K562 (cell line): ENCODE data around the gene BTN3A1. TPM values are rescaled to one million over a fixed set of nuclear protein-coding genes. Genes with fewer than 3 reads are reported as not detected.

Source experiments
- ATAC-seq: fragments of 200-7000 bp; cut with Tn5 transposase; 3 replicates; pipeline ENCODE4 v1.9.1; 2020; ENCODE audit warnings: moderate library complexity
- BruUV-seq: library from RNA; stranded (reverse); fragments of 400-500 nt; replicated peaks from 2 replicates; lab custom pipeline; 2021; lab: Mats Ljungman, UMichigan
- CTCF ChIA-PET: fragments of 300-600 bp; formaldehyde crosslinking; extraction: SDS; loops from one replicate; lab custom pipeline; 2021; ENCODE audit warnings: low intra/inter-chr PET ratio; lab: Yijun Ruan, JAX
- POLR2A ChIA-PET: fragments of 300-600, 350-650 bp; sonication (Branson Sonifier 250); formaldehyde crosslinking; extraction: SDS; loops from one replicate; lab custom pipeline; 2021; ENCODE audit warnings: antibody characterized with exemption, inconsistent platforms; lab: Yijun Ruan, JAX
- DNase-seq, 4 experiments: peaks; one replicate each; pipeline versions ENCODE4 v3.0.0 to v3.0.0-alpha.2; 2011 to 2018; ENCODE audit warnings: low spot score in 3 of 4, mixed read lengths in 3 of 4; ENCODE audit errors: extremely low read depth in 1 of 4
- FAIRE-seq: peaks from 2 replicates; lab custom pipeline; 2011; peaks lifted over from hg19 to GRCh38; lab: Jason Lieb, UNC
- H2AFZ ChIP-seq: 2 replicates; pipeline ENCODE4 v1.6.0; 2011; ENCODE audit warnings: low read depth, low read length, control low read depth, inconsistent platforms
- H3K27ac ChIP-seq: fragments of 200-600 bp; 3 replicates; pipeline ENCODE4 v1.8.0; 2011; ENCODE audit warnings: low read depth, mild to moderate bottlenecking, control low read depth, inconsistent platforms, low read length, moderate library complexity, mixed read lengths; ENCODE audit errors: extremely low read depth
- H3K27me3 ChIP-seq, 2 experiments: fragments of 300-600 bp in 1 of 2; 2 replicates in 1 of 2; 3 replicates in 1 of 2; pipeline versions ENCODE4 v1.6.0 to v1.8.0; 2011; ENCODE audit warnings: inconsistent platforms in 2 of 2, low read length in 2 of 2, mild to moderate bottlenecking in 1 of 2, mixed read lengths in 1 of 2, moderate library complexity in 1 of 2; ENCODE audit not compliant: control insufficient read depth in 2 of 2, insufficient read depth in 2 of 2
- H3K36me3 ChIP-seq: fragments of 300-600 bp; 3 replicates; pipeline ENCODE4 v1.8.0; 2011; ENCODE audit warnings: mild to moderate bottlenecking, low read length, inconsistent platforms; ENCODE audit not compliant: control insufficient read depth, insufficient read depth
- H3K4me1 ChIP-seq, 2 experiments: fragments of 200-600 bp in 1 of 2; replicated peaks in 1 of 2; 2 replicates in 1 of 2; 3 replicates in 1 of 2; pipeline versions ENCODE4 v1.5.1 to v1.8.0; 2011; ENCODE audit warnings: inconsistent platforms in 2 of 2, low read length in 2 of 2, mild to moderate bottlenecking in 1 of 2, mixed read lengths in 1 of 2, moderate library complexity in 1 of 2; ENCODE audit not compliant: control insufficient read depth in 2 of 2, insufficient read depth in 2 of 2
- H3K4me2 ChIP-seq: 2 replicates; pipeline ENCODE4 v1.6.1; 2011; ENCODE audit warnings: low read length, control low read depth, inconsistent platforms, mixed read lengths; ENCODE audit not compliant: insufficient read depth
- H3K4me3 ChIP-seq: fragments of 200-600 bp; sonication (generic), shearing (Covaris generic); 2 replicates; pipeline ENCODE4 v1.5.1; 2016; ENCODE audit warnings: control low read depth, inconsistent platforms
- H3K79me2 ChIP-seq: fragments of 200-600 bp; 3 replicates; pipeline ENCODE4 v1.8.0; 2011; ENCODE audit warnings: low read length, inconsistent platforms; ENCODE audit not compliant: control insufficient read depth, insufficient read depth
- H3K9ac ChIP-seq, 2 experiments: 2 replicates each; pipeline versions ENCODE4 v1.6.0 to v1.6.1; 2011; ENCODE audit warnings: low read depth in 2 of 2, low read length in 2 of 2, control low read depth in 1 of 2, inconsistent platforms in 1 of 2, mild to moderate bottlenecking in 1 of 2, mixed read lengths in 1 of 2; ENCODE audit not compliant: insufficient read depth in 1 of 2
- H3K9me1 ChIP-seq: one replicate; pipeline ENCODE4 v1.6.0; 2011; ENCODE audit warnings: inconsistent platforms, mild to moderate bottlenecking, low read length, moderate library complexity; ENCODE audit not compliant: control insufficient read depth, insufficient read depth
- H3K9me3 ChIP-seq: replicated peaks from 2 replicates; pipeline ENCODE4 v1.5.1; 2011; ENCODE audit warnings: low read depth, low read length, inconsistent platforms; ENCODE audit not compliant: control insufficient read depth, insufficient read depth
- H4K20me1 ChIP-seq: replicated peaks from 2 replicates; pipeline ENCODE4 v1.6.1; 2011; ENCODE audit warnings: low read length, inconsistent platforms, mixed read lengths; ENCODE audit not compliant: control insufficient read depth, insufficient read depth
- ADNP ChIP-seq: fragments of 200-800 bp; sonication (Bioruptor generic); IDR thresholded peaks from 2 replicates; pipeline ENCODE4 v1.6.1; 2016; ENCODE audit warnings: missing genetic modification characterization, missing compliant biosample characterization
- ETS2 ChIP-seq: IDR thresholded peaks from 2 replicates; pipeline ENCODE4 v1.6.1; 2016; ENCODE audit warnings: borderline replicate concordance, missing genetic modification characterization, mild to moderate bottlenecking, moderate library complexity, missing compliant biosample characterization; ENCODE audit not compliant: poor library complexity, severe bottlenecking
- ETV6 ChIP-seq, 3 experiments: fragments of 150-350 bp in 1 of 3; sonication (generic) in 1 of 3; formaldehyde crosslinking in 1 of 3; IDR thresholded peaks; 2 replicates each; pipeline versions ENCODE4 v1.6.1 to v1.8.0; 2014 to 2022; ENCODE audit warnings: borderline replicate concordance in 2 of 3, low read depth in 2 of 3, antibody characterized with exemption in 1 of 3, low read length in 1 of 3, mild to moderate bottlenecking in 1 of 3, missing genetic modification reagents in 1 of 3
- GATA2 ChIP-seq: sonication (generic); formaldehyde crosslinking; IDR thresholded peaks from 2 replicates; pipeline ENCODE4 v1.4.0; 2020; ENCODE audit warnings: mild to moderate bottlenecking, missing genetic modification reagents
- MAFK ChIP-seq: IDR thresholded peaks from 2 replicates; pipeline ENCODE4 v1.6.1; 2011; ENCODE audit warnings: low read length, improper control_type of control experiment
- MAZ ChIP-seq, 2 experiments: fragments of 450-650 bp in 1 of 2; sonication (generic) in 1 of 2; formaldehyde crosslinking; IDR thresholded peaks in 1 of 2; conservative IDR thresholded peaks in 1 of 2; 2 replicates each; pipeline versions ENCODE4 v1.4.0 to v1.5.0; 2020; ENCODE audit warnings: mild to moderate bottlenecking in 1 of 2, missing genetic modification reagents in 1 of 2
- MTA3 ChIP-seq: fragments of 450-650 bp; formaldehyde crosslinking; IDR thresholded peaks from 2 replicates; pipeline ENCODE4 v1.6.1; 2017; ENCODE audit warnings: mild to moderate bottlenecking, borderline replicate concordance
- SMAD4 ChIP-seq: fragments of 250-450 bp; sonication (Bioruptor Pico); conservative IDR thresholded peaks from 2 replicates; pipeline ENCODE4 v1.8.0; 2021; ENCODE audit warnings: inconsistent platforms, mild to moderate bottlenecking, moderate library complexity
- ZNF57 ChIP-seq: fragments of 450-650 bp; formaldehyde crosslinking; IDR thresholded peaks from 2 replicates; pipeline ENCODE4 v1.4.0; 2020; ENCODE audit warnings: mild to moderate bottlenecking, moderate library complexity
- ZNF766 ChIP-seq: fragments of 200-800 bp; sonication (Bioruptor generic); conservative IDR thresholded peaks from 2 replicates; pipeline ENCODE4 v1.6.1; 2016; ENCODE audit warnings: missing genetic modification characterization, missing compliant biosample characterization
- WGBS: fragments of 100-300 bp; shearing (Covaris generic); methylation state at CpG from one replicate; pipeline ENCODE4 v1.1.6; 2016; ENCODE audit warnings: low coverage, mixed read lengths; ENCODE audit not compliant: insufficient coverage; ENCODE audit errors: missing lambda C conversion rate; 5-methylcytosine and 5-hydroxymethylcytosine counted together
- in situ Hi-C: fragments of 300-500 bp; cut with MboI; formaldehyde crosslinking; loops from 4 replicates; pipeline ENCODE4 v1.15.0; 2018; ENCODE audit warnings: inconsistent platforms, mixed read lengths
- intact Hi-C: fragments of 100-400 bp; cut with micrococcal nuclease; formaldehyde crosslinking; loops from 2 replicates; pipeline ENCODE4 v1.14.2; 2022
- polyA plus RNA-seq, 8 experiments: library from polyadenylated mRNA; depleted of rRNA in 4 of 8; stranded (reverse) in 5 of 8; unstranded in 3 of 8; fragments of >200 nt; fragmentation: Nextera tagmentation in 2 of 8; fragmentation: Illumina TruSeq in 1 of 8; extraction: Ambion mirVana in 2 of 8; extraction: Trizol in 1 of 8; gene quantifications; 2 replicates each; pipeline versions ENCODE4 v1.2.1 to v1.2.3, GENCODE V29; 2011 to 2014; ENCODE audit warnings: inconsistent platforms in 1 of 8, missing spikeins in 1 of 8
- total RNA-seq, 7 experiments: library from RNA; depleted of rRNA in 6 of 7; stranded (reverse); fragments of >200 nt in 6 of 7; fragmentation: Illumina TruSeq in 2 of 7; extraction: Trizol in 2 of 7; gene quantifications; 2 replicates each; pipeline versions ENCODE4 v1.2.1 to v1.2.3, GENCODE V29; 2011 to 2021; ENCODE audit warnings: low replicate concordance in 1 of 7
- TF ChIP-seq, protein P1 (sequence below): fragments of 450-650 bp; conservative IDR thresholded peaks from 2 replicates; pipeline ENCODE4 v1.6.1; 2016; ENCODE audit warnings: missing genetic modification characterization, low read depth, mild to moderate bottlenecking, missing compliant biosample characterization, moderate library complexity

The BTN3A1 gene
- total and polyA plus RNA-seq, 9 of the 15 experiments (the other 6 are each of a cell fraction or from before 2014, with no cell fraction given) = 0.84 to 8.5 (median 3.9) TPM

DNA sequence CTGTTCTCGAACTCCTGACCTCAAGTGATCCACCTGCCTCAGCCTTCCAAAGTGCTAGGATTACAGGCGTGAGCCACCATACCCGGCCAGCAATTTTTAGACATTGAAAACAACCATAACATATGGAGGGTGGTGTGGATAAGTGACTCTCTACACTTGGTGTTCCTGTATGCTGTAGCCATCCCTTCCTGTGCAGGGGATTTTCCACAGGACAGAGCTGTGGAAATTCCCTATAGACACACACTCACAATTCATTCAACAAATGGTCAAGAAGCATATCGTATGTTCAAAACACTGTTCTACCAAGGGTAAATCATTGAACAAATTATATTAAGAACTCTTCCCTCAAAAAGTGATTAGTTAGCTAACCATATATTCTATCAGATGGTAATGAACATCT, 61.9 kb downstream of the BTN3A1 start:
- Histone ChIP-seq H3K4me1 (peaks cover 2 to 3% of the 10 kb centered on the region in 2 experiments; a peak in 2 of 5 replicates), H4K20me1 (no peaks in the 10 kb centered on the region), H3K36me3 (peaks cover 90% of the 10 kb centered on the region), H3K79me2 (peaks cover 9% of the 10 kb centered on the region), H3K4me3 (no peak overlapping the region), H3K27me3 (no peaks in the 10 kb centered on the region), H2AFZ (no peak overlapping the region), H3K9me1 (peaks cover 5% of the 10 kb centered on the region), H3K4me2 (no peak overlapping the region), H3K27ac (no peak overlapping the region), H3K9me3 (no peaks in the 10 kb centered on the region), H3K9ac (no peak overlapping the region)
- ChIA-PET POLR2A (interaction anchor here (0.6 to 1.4 kb wide), 3 partner anchors 10 to 13 kb away, joined by 3 to 6 read pairs (median 4); no protein-coding TSS in a partner anchor), CTCF (interaction anchor here (0.9 kb wide), 1 partner anchor 132 kb away, joined by 4 read pairs; no protein-coding TSS in a partner anchor)
- WGBS = 86% methylated on average over 4 of the region's 4 CpGs
- no TSS peak for BruUV-seq
- DNase-seq = no peak
- ATAC-seq = no peak
- no peak for FAIRE-seq
- intact Hi-C loops = no loop called here
- TF ChIP-seq, protein P1, sequence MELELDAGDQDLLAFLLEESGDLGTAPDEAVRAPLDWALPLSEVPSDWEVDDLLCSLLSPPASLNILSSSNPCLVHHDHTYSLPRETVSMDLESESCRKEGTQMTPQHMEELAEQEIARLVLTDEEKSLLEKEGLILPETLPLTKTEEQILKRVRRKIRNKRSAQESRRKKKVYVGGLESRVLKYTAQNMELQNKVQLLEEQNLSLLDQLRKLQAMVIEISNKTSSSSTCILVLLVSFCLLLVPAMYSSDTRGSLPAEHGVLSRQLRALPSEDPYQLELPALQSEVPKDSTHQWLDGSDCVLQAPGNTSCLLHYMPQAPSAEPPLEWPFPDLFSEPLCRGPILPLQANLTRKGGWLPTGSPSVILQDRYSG (tag) = no peak
- TF ChIP-seq ETS2 (tag) (no peak), MAFK (no peak), ZNF766 (CRISPR knock-in tag) (no peak), ZNF57 (CRISPR knock-in tag) (no peak), GATA2 (CRISPR knock-in tag) (no peak), MTA3 (no peak), SMAD4 (no peak), ETV6 (IDR thresholded peaks at IDR 0.05; ENCODE audit: borderline replicate concordance in 1 of 2, low read depth in 2 of 2, low read length in 1 of 2) (no peak), ETV6 (CRISPR knock-in tag; IDR thresholded peaks at IDR 0.05; ENCODE audit: borderline replicate concordance) (no peak), ADNP (tag) (no peak), MAZ (CRISPR knock-in tag; conservative IDR thresholded peaks at IDR 0.05 in 1 of 2, IDR thresholded peaks at IDR 0.05 in 1 of 2) (no peak)
- in situ Hi-C loops = no loop called here
